Activated CD4-positive, alpha-beta memory T cell treated with anti-CD3 and anti-CD28 coated beads for 36 hours (primary cell): Measurements from ENCODE around the gene ANGEL2. TPM values are rescaled to one million over a fixed set of nuclear protein-coding genes. Genes with fewer than 3 reads are reported as not detected.
A peak's percentile ranks its signal among the peaks of the same experiment; 100 is the strongest.
"Not testable (repeated sequence)": the region's sequence is repeated elsewhere in the genome, so short reads cannot be mapped to it uniquely, and the experiment has no call there.

ENCODE experiments used
- CTCF ChIA-PET: fragments of 350-600 bp; sonication (Branson Sonifier 250); formaldehyde crosslinking; loops from one replicate; lab custom pipeline; 2021; ENCODE audit warnings: antibody characterized with exemption, inconsistent platforms; lab: Charles Lee
- POLR2A ChIA-PET: fragments of 350-600 bp; sonication (Branson Sonifier 250); formaldehyde crosslinking; loops from one replicate; lab custom pipeline; 2021; ENCODE audit warnings: antibody characterized with exemption; lab: Charles Lee
- DNase-seq: peaks from one replicate; pipeline ENCODE4 v3.0.0-alpha.2; 2020
- H3K27ac Mint-ChIP-seq: one replicate; pipeline ENCODE4 v1.8.0; 2021; ENCODE audit warnings: mixed read lengths
- H3K27me3 Mint-ChIP-seq: one replicate; pipeline ENCODE4 v1.8.0; 2021; ENCODE audit warnings: mixed read lengths
- H3K36me3 Mint-ChIP-seq: one replicate; pipeline ENCODE4 v1.8.0; 2021; ENCODE audit warnings: mixed read lengths
- H3K4me1 Mint-ChIP-seq: one replicate; pipeline ENCODE4 v1.8.0; 2021; ENCODE audit warnings: low read depth, mixed read lengths
- H3K4me3 Mint-ChIP-seq: one replicate; pipeline ENCODE4 v1.8.0; 2021; ENCODE audit warnings: mild to moderate bottlenecking, mixed read lengths
- H3K9me3 Mint-ChIP-seq: one replicate; pipeline ENCODE4 v1.8.0; 2021; ENCODE audit warnings: mixed read lengths
- intact Hi-C: fragments of 100-400 bp; cut with micrococcal nuclease; formaldehyde crosslinking; loops from one replicate; pipeline ENCODE4 v1.15.1; 2023
- total RNA-seq, 2 experiments: library from RNA; stranded (reverse); gene quantifications; one replicate each; pipeline ENCODE4 v1.2.3, GENCODE V29; 2021

The ANGEL2 gene
- total RNA-seq, 2 experiments from 2014 or later: 41.3 to 46.4 TPM

DNA sequence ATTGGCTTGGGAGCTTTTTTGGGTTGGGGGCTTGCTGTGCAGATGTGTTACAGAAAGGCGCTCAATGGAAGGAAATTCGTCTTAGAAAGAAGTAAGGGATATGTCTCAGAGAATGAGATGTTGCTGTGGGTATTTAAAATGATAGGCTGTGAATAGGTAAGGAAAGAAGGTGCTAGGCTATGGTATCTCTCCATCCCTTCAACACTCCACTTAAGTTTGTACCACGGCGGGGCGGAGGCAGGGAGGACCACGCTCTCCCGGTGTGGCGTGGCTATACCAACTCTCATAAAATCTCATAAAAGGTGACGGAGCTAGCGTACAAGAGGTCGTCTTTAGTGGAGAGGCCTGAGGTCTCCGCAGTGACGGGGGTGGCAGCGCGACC is 35.1 kb upstream of the ANGEL2 start:
- H3K4me3 Mint-ChIP-seq: peak overlapping the region; percentile 98
- ChIA-PET CTCF (interaction anchor here (0.5 kb wide), 1 partner anchor 48 kb away, joined by 3 read pairs; no protein-coding TSS in a partner anchor), POLR2A (interaction anchor here (0.6 to 1.2 kb wide), 2 partner anchors 32 to 48 kb away, joined by 3 read pairs; no protein-coding TSS in a partner anchor)
- peak overlapping the region; percentile 77 for H3K27ac Mint-ChIP-seq
- DNase-seq: no peak
- H3K9me3 Mint-ChIP-seq: no peaks in the 10 kb centered on the region
- H3K36me3 Mint-ChIP-seq: peaks cover 6% of the 10 kb centered on the region
- intact Hi-C loops: loop anchor here (5.0 kb wide), 1 partner anchor 193 kb away; the partner anchor contains the start of gene FLVCR1
- H3K4me1 Mint-ChIP-seq: peaks cover 21% of the 10 kb centered on the region
- peaks cover 1% of the 10 kb centered on the region for H3K27me3 Mint-ChIP-seq

DNA sequence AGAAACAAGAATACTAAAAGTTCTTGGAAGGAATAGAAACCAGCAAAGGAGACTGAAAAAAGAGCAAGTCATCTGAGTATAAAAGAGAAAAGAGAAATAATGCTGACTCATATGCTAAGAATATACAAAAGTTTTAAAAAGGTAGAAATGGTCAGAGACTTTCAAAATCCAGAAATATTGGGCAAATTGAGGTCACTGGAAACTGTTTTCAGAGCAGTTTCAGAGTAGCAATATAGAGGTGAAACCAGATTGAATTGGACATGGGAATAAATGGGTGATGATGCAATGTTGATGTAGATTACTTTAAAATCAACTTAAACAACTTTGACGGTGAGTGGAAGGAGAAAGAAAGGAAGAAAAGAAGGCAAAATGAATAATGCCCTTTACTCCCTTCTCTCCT is 33.6 kb upstream of the ANGEL2 start:
- Mint-ChIP-seq H3K27ac (no peak overlapping the region), H3K4me1 (peaks cover 21% of the 10 kb centered on the region), H3K9me3 (no peaks in the 10 kb centered on the region), H3K4me3 (no peak overlapping the region), H3K36me3 (peaks cover 6% of the 10 kb centered on the region), H3K27me3 (peaks cover 1% of the 10 kb centered on the region)
- ChIA-PET POLR2A (no interaction called here), CTCF (no interaction called here)
- intact Hi-C loops: loop anchor here (1.0 kb wide), 1 partner anchor 34 kb away; the partner anchor contains the start of gene ANGEL2
- no peak for DNase-seq

DNA sequence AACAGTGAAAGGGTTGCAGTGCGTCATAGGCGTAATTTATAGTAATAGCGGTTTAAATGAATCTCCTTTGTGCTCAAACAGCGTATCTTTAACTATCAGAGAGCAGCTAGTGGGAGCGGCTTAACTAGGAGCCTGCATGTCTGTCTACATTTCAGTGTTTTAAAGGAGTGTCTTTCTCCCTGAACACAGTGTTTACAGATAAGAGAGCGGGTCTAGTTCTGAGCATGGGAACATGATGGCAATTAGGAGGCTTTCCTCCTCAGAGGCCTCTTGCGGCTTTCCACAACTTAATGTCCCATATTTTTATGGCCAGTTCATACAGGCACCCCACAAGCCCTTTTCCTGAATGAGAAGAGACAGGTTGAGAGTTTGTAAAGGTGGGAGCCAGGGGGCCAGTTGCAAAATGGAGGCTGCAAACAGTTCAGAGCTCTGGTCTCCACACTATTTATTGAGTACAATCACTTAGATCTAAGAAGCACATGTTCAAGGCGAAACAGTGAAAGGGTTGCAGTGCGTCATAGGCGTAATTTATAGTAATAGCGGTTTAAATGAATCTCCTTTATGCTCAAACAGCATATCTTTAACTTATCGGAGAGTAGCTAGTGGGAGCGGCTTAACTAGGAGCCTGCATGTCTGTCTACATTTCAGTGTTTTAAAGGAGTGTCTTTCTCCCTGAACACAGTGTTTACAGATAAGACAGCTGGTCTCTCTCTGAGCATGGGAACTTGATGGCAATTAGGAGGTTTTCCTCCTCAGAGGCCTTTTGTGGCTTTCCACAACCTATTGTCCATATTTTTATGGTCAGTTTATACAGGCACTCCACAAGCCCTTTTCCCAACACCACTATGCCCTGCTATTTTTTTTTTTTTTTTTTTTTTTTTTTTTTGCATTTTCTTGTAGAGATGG is 29.9 kb upstream of the ANGEL2 start:
- H3K9me3 Mint-ChIP-seq, H3K36me3 Mint-ChIP-seq, CTCF ChIA-PET, intact Hi-C loops, POLR2A ChIA-PET, H3K27ac Mint-ChIP-seq, H3K4me3 Mint-ChIP-seq, DNase-seq, H3K27me3 Mint-ChIP-seq: not testable (repeated sequence)
- H3K4me1 Mint-ChIP-seq: peaks cover 10% of the 10 kb centered on the region

DNA sequence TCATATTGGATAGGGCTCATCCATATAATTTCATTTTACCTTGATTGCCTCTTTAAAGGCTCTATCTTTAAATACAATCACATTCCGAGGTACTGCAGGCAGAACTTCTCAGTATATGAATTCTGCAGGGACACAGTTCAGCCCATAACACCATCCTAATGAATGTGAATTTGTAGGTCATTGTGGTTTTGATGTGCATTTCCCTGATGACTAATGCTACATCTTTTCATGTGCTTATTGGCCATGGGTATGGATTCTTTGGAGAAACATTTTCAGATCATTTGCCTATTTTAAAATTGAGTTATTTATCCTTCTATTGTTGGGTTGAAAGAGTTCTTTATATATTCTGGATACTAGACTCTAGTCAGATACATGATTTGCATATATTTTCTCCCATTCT is 25.8 kb upstream of the ANGEL2 start:
- POLR2A ChIA-PET: no interaction called here
- no peak for DNase-seq
- H3K27ac Mint-ChIP-seq: no peak overlapping the region
- H3K36me3 Mint-ChIP-seq: no peaks in the 10 kb centered on the region
- no peak overlapping the region for H3K4me3 Mint-ChIP-seq
- intact Hi-C loops: no loop called here
- CTCF ChIA-PET: no interaction called here
- H3K27me3 Mint-ChIP-seq: peaks cover 8% of the 10 kb centered on the region
- no peaks in the 10 kb centered on the region for H3K9me3 Mint-ChIP-seq
- H3K4me1 Mint-ChIP-seq: peaks cover 4% of the 10 kb centered on the region

DNA sequence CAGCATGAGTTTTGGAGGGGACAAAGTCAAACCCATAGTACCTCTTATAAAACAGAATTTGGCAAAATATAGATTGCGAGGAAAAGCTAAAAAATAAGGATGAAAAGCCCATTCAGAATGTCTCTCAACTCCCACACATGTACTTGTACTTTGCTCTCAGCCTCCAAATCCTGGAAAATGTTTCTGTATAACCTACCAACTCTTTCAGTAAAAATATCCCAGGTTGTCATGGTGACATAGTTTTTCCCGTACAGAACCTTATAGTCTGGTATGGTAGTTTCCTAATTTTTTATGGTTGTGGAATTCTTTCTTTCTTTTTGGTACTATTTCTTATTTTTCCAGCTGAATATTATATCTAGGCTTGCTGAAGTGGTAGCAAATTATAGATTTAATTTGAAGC is 19.9 kb upstream of the ANGEL2 start:
- Mint-ChIP-seq H3K36me3 (no peaks in the 10 kb centered on the region), H3K27me3 (peaks cover 27% of the 10 kb centered on the region), H3K9me3 (no peaks in the 10 kb centered on the region), H3K4me3 (no peak overlapping the region), H3K4me1 (no peaks in the 10 kb centered on the region), H3K27ac (no peak overlapping the region)
- CTCF ChIA-PET: no interaction called here
- DNase-seq: no peak
- POLR2A ChIA-PET: no interaction called here
- intact Hi-C loops: no loop called here

DNA sequence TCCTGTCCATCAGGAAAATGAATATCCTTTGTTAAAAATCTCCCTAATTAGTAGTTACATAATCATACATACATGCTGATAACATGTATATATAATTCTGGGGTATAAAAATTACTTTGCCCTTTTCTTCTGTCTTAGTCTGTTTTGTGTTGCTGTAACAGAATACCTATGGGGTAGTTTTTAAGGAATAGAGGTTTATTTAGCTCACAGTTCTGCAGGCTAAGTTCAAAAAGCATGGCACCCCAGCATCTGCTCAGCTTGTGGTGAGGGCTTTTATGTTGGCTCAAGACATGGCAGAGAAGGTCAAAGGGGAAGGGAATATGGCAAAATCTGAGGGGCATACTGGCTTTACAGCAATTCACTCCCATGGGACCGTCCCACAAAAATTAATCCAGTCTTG is 19.0 kb upstream of the ANGEL2 start:
- Mint-ChIP-seq H3K36me3 (no peaks in the 10 kb centered on the region), H3K4me3 (no peak overlapping the region), H3K27me3 (peaks cover 31% of the 10 kb centered on the region), H3K27ac (no peak overlapping the region), H3K9me3 (no peaks in the 10 kb centered on the region), H3K4me1 (no peaks in the 10 kb centered on the region)
- intact Hi-C loops: no loop called here
- no peak for DNase-seq
- POLR2A ChIA-PET: no interaction called here
- CTCF ChIA-PET: no interaction called here

DNA sequence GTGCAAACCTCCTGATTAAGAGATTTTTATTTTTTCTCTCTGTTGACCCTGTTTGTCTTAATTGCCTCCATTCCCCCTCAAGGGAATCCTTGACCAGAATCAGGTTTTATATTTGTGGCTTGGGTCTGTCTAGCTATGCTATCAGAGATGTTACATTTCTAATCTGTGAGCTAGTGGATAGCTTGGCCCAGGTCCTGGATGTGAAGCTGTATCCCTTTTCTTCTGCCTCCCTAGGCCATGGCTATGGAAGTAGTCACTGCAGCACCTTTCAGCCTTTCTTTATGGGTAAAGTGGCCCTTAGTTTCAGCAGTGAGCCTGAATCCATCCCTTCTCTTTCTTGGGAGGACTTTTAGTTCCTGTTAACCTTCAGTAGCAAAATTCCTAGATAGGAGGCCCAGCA is 17.0 kb upstream of the ANGEL2 start:
- CTCF ChIA-PET: interaction anchor here (0.6 kb wide), 1 partner anchor 273 kb away, joined by 3 read pairs; no protein-coding TSS in a partner anchor
- H3K4me3 Mint-ChIP-seq: no peak overlapping the region
- peaks cover 34% of the 10 kb centered on the region for H3K27me3 Mint-ChIP-seq
- no peak for DNase-seq
- intact Hi-C loops: no loop called here
- no peaks in the 10 kb centered on the region for H3K9me3 Mint-ChIP-seq
- no peaks in the 10 kb centered on the region for H3K36me3 Mint-ChIP-seq
- POLR2A ChIA-PET: no interaction called here
- no peaks in the 10 kb centered on the region for H3K4me1 Mint-ChIP-seq
- H3K27ac Mint-ChIP-seq: no peak overlapping the region

- H3K4me1 Mint-ChIP-seq, DNase-seq, CTCF ChIA-PET, intact Hi-C loops, POLR2A ChIA-PET, H3K4me3 Mint-ChIP-seq, H3K9me3 Mint-ChIP-seq, H3K27ac Mint-ChIP-seq, H3K36me3 Mint-ChIP-seq: not testable (repeated sequence)
- H3K27me3 Mint-ChIP-seq: peaks cover 25% of the 10 kb centered on the region
Measured at GRCh38 chr1:213027024-213027423, 11.4 kb upstream of the ANGEL2 start.

DNA sequence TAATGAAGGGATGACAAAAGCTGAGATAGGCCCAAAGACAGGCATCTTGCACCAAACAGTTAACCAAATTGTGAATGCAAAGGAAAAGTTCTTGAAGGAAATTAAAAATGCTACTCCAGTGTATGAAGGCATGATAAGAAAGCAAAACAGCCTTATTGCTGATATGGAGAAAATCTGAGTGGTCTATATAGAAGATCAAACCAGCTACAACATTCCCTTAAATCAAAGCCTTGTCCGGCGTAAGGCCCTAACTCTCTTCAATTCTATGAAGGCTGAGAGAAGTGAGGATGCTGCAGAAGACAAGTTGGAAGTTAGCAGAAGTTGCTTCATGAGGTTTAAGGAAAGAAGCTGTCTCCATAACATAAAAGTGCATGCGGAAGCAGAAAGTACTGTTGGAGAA is 4.3 kb upstream of the ANGEL2 start:
- no peaks in the 10 kb centered on the region for H3K9me3 Mint-ChIP-seq
- intact Hi-C loops: no loop called here
- CTCF ChIA-PET: no interaction called here

DNA sequence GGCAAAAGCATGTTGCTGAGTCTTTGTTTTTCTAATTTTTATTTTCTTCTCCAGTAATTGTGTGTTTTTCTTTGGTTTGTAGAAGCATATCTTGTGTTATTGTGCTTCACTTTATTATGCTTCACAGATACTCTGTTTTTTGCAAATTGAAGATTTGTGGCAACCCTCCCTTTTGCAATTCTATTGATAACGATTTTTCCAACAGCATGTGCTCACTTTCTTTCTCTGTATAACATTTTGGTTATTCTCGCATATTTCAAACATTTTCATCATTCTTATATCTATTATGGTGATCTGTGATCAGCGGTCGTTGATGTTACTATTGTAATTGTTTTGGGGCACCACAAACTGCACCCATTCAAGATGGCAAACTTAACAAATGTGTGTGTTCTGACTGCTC is 3.8 kb upstream of the ANGEL2 start:
- H3K36me3 Mint-ChIP-seq: peaks cover 1% of the 10 kb centered on the region
- intact Hi-C loops: loop anchor here (10.0 kb wide), 1 partner anchor 985 kb away; the partner anchor contains the start of genes DTL and INTS7
- DNase-seq: no peak
- H3K27me3 Mint-ChIP-seq: peaks cover 2% of the 10 kb centered on the region
- POLR2A ChIA-PET: interaction anchor here (0.6 kb wide), 1 partner anchor 52 kb away, joined by 3 read pairs; no protein-coding TSS in a partner anchor
- H3K4me3 Mint-ChIP-seq: no peak overlapping the region
- peaks cover 2% of the 10 kb centered on the region for H3K4me1 Mint-ChIP-seq
- H3K27ac Mint-ChIP-seq: no peak overlapping the region
- CTCF ChIA-PET: no interaction called here
- H3K9me3 Mint-ChIP-seq: no peaks in the 10 kb centered on the region

More for the DNA sequence above, 4.3 kb upstream of the ANGEL2 start:
- peaks cover 2% of the 10 kb centered on the region for H3K27me3 Mint-ChIP-seq
- H3K36me3 Mint-ChIP-seq: peaks cover under 1% of the 10 kb centered on the region
- H3K4me1 Mint-ChIP-seq: no peaks in the 10 kb centered on the region
- no peak for DNase-seq
- POLR2A ChIA-PET: no interaction called here
- H3K27ac Mint-ChIP-seq: no peak overlapping the region
- H3K4me3 Mint-ChIP-seq: no peak overlapping the region

- H3K27me3 Mint-ChIP-seq: no peaks in the 10 kb centered on the region
- H3K27ac Mint-ChIP-seq: no peak overlapping the region
- ChIA-PET CTCF (no interaction called here), POLR2A (no interaction called here)
- H3K4me3 Mint-ChIP-seq: no peak overlapping the region
- DNase-seq: no peak
- intact Hi-C loops: loop anchor here (10.0 kb wide), 1 partner anchor 983 kb away; the partner anchor contains the start of genes DTL and INTS7
- peaks cover 1% of the 10 kb centered on the region for H3K36me3 Mint-ChIP-seq
- H3K4me1 Mint-ChIP-seq: peaks cover 17% of the 10 kb centered on the region
- H3K9me3 Mint-ChIP-seq: no peaks in the 10 kb centered on the region
Measured at GRCh38 chr1:213017447-213018273, 2.0 kb upstream of the ANGEL2 start.

DNA sequence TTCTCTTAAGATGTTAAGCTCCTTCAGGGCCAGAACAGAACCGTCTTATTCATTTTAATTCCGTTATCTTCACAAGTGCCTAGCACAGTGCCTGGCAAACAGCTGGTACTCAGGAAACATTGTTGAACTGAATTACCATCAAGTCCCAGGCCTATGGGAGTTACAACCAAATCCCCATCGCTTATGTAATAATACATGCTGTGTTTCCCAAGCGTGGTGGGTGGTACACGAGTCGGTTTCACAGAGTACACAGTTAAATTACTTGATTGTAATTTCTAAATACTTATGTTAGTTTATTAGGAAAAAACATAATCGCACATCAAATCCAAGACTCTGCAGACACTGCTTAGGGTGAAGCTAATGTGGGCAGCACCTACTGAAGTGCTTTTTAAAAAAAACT is 1.0 kb downstream of the ANGEL2 start:
- H3K27ac Mint-ChIP-seq: peak overlapping the region; percentile 99
- no peaks in the 10 kb centered on the region for H3K27me3 Mint-ChIP-seq
- H3K9me3 Mint-ChIP-seq: no peaks in the 10 kb centered on the region
- H3K36me3 Mint-ChIP-seq: peaks cover 10% of the 10 kb centered on the region
- ChIA-PET POLR2A (interaction anchor here (0.7 to 2.3 kb wide), 4 partner anchors 11 to 537 kb away, joined by 3 to 10 read pairs (median 4); partner anchors contain the start of gene FLVCR1), CTCF (interaction anchor here (1.1 to 1.5 kb wide), 4 partner anchors 11 to 350 kb away, joined by 3 to 5 read pairs (median 5); no protein-coding TSS in a partner anchor)
- DNase-seq: no peak
- intact Hi-C loops: loop anchor here (1.0 to 10.0 kb wide), 5 partner anchors 11 to 980 kb away; partner anchors contain the start of genes DTL, FLVCR1, INTS7 and NSL1
- H3K4me3 Mint-ChIP-seq: peak overlapping the region; percentile 98
- peaks cover 30% of the 10 kb centered on the region for H3K4me1 Mint-ChIP-seq
